NCI-H1417 treated with DMSO at 0.1 percent for 48 hours (cell line): ENCODE measurements around the gene HK1.
"Not testable (repeated sequence)": the region's sequence is repeated elsewhere in the genome, so short reads cannot be mapped to it uniquely, and the experiment has no call there.

Experiments
- DNase-seq: peaks from one replicate; lab custom pipeline; 2025; lab: John Stamatoyannopoulos, UW

The HK1 gene

GRCh38 chr10:69422676-69423075, 144.4 kb downstream of the HK1 start:
- DNase-seq = no peak

GRCh38 chr10:69425041-69425440, 146.7 kb downstream of the HK1 start:
- DNase-seq = no peak

- DNase-seq = no peak
These were observed 147.4 kb downstream of the HK1 start for GRCh38 chr10:69425511-69426298.

GRCh38 chr10:69426376-69426727, 148.1 kb downstream of the HK1 start:
- DNase-seq = no peak

GRCh38 chr10:69428165-69428564, 149.9 kb downstream of the HK1 start:
- peak; percentile 1 for DNase-seq

GRCh38 chr10:69434169-69434568, 155.9 kb downstream of the HK1 start:
- DNase-seq = no peak

- no peak for DNase-seq
These were observed 156.6 kb downstream of the HK1 start for GRCh38 chr10:69434926-69435325.

GRCh38 chr10:69435966-69436520, 157.7 kb downstream of the HK1 start:
- no peak for DNase-seq

GRCh38 chr10:69437321-69438259, 159.3 kb downstream of the HK1 start:
- no peak for DNase-seq

GRCh38 chr10:69438536-69439349, 160.4 kb downstream of the HK1 start:
- DNase-seq = no peak

GRCh38 chr10:69439350-69439739, 161.0 kb downstream of the HK1 start:
- no peak for DNase-seq

- DNase-seq = no peak
These were observed 161.7 kb downstream of the HK1 start for GRCh38 chr10:69439813-69440506.

- no peak for DNase-seq
These were observed 165.1 kb downstream of the HK1 start for GRCh38 chr10:69443354-69443753.

- DNase-seq = no peak
These were observed 166.7 kb downstream of the HK1 start for GRCh38 chr10:69445041-69445440.

GRCh38 chr10:69446229-69446628, 167.9 kb downstream of the HK1 start:
- no peak for DNase-seq

GRCh38 chr10:69446650-69447151, 168.4 kb downstream of the HK1 start:
- no peak for DNase-seq

GRCh38 chr10:69449841-69450240, 171.5 kb downstream of the HK1 start:
- no peak for DNase-seq

- not testable (repeated sequence) for DNase-seq
These were observed 172.1 kb downstream of the HK1 start for GRCh38 chr10:69450395-69450794.

GRCh38 chr10:69451209-69451783, 173.0 kb downstream of the HK1 start, which contains the start of gene TSPAN15:
Gene TSPAN15, plus strand, starts transcription at chr10:69451465. Its CDS starts 130 bp downstream, at chr10:69451595.
- DNase-seq = peak; percentile 14
